ENCODE results near the gene RAB11FIP4. TPM values are rescaled to one million over a fixed set of nuclear protein-coding genes. Genes with fewer than 3 reads are reported as not detected.

Gene RAB11FIP4
- total and polyA plus RNA-seq, 2 of the 13 experiments (the other 11 are each of a cell fraction or from before 2014, with no cell fraction given), result 28.0 to 89.3 TPM

- peak; percentile 31 for ATAC-seq
- H3K27ac ChIP-seq (ENCODE audit: extremely low read length, insufficient read depth, low read length), result peak overlapping the region; percentile 88
- intact Hi-C loops (cut with micrococcal nuclease; ENCODE audit: unreplicated experiment), result no loop called here
- peak overlapping the region; percentile 76 for H3K9ac ChIP-seq (ENCODE audit: insufficient read depth, low read depth, low read length)
- no peaks in the 10 kb centered on the region for H4K20me1 ChIP-seq (ENCODE audit: insufficient read depth, low read length)
- peak overlapping the region; percentile 71 to 90 (median 90) for H3K4me3 ChIP-seq (replicated peaks in 1 of 3; ENCODE audit: insufficient read depth in 1 of 3, low read depth in 2 of 3, low read length in 3 of 3)
- FAIRE-seq, result no peak
- ChIA-PET CTCF (ENCODE audit: low intra/inter-chr PET ratio, low total read pairs) (no interaction called here), POLR2A (interaction anchor here (1.0 to 2.1 kb wide), 7 partner anchors 9 to 353 kb away, joined by 3 to 9 read pairs (median 4); partner anchors contain the start of gene UTP6)
- H3K9me3 ChIP-seq (ENCODE audit: low read length), result no peaks in the 10 kb centered on the region
- H2AFZ ChIP-seq (ENCODE audit: low read length), result no peak overlapping the region
- 0% methylated on average over 7 of the region's 18 CpGs for WGBS (ENCODE audit: low lambda C conversion rate)
- in situ Hi-C loops (cut with HindIII; ENCODE audit: extremely low pct_ligation_motif_present, low pct_unique_long_range_greater_than_20kb), result no loop called here
- no TSS peak for BruUV-seq (replicated peaks)
- H3K4me1 ChIP-seq (ENCODE audit: insufficient read depth, low read length), result peaks cover 33% of the 10 kb centered on the region
- DNase-seq (ENCODE audit: low spot score), result peak; percentile 31
- H3K79me2 ChIP-seq (ENCODE audit: insufficient read depth, low read length), result no peaks in the 10 kb centered on the region
- no peaks in the 10 kb centered on the region; a peak in 1 of 5 replicates for H3K27me3 ChIP-seq (ENCODE audit: control insufficient read depth in 1 of 2, insufficient read depth in 2 of 2, low read length in 2 of 2)
- H3K4me2 ChIP-seq (ENCODE audit: low read depth, low read length), result peak overlapping the region; percentile 84
- no peaks in the 10 kb centered on the region for H3K36me3 ChIP-seq (replicated peaks in 1 of 2; ENCODE audit: control insufficient read depth in 1 of 2, insufficient read depth in 2 of 2, low read length in 2 of 2)
- TF ChIP-seq NRL (CRISPR knock-in tag; IDR thresholded peaks at IDR 0.05; ENCODE audit: borderline replicate concordance) (no peak), FOXM1 (CRISPR knock-in tag; IDR thresholded peaks at IDR 0.05) (no peak), RFXAP (CRISPR knock-in tag; IDR thresholded peaks at IDR 0.05; ENCODE audit: borderline replicate concordance) (0 out of 2 replicates have a peak, but pooled peaks have one; percentile 17), AGO2 (optimal IDR thresholded peaks at IDR 0.05; ENCODE audit: low read depth, low read length) (peak; percentile 3), ZNF142 (CRISPR knock-in tag; IDR thresholded peaks at IDR 0.05) (peak; percentile 48; the same call in 1 of the 2 replicates), CEBPB (IDR thresholded peaks at IDR 0.05; ENCODE audit: borderline replicate concordance, low read depth, low read length) (no peak), EP300 (IDR thresholded peaks at IDR 0.05; ENCODE audit: low read depth in 2 of 2, low read length in 2 of 2) (0 out of 4 replicates have a peak, but pooled peaks of 1 of the 2 experiments have one; percentile 0), EP300 (CRISPR knock-in tag; IDR thresholded peaks at IDR 0.05; ENCODE audit: borderline replicate concordance) (no peak), REL (CRISPR knock-in tag; conservative IDR thresholded peaks at IDR 0.05) (0 out of 2 replicates have a peak, but pooled peaks have one; percentile 44), ZNF263 (CRISPR knock-in tag; IDR thresholded peaks at IDR 0.05) (0 out of 2 replicates have a peak, but pooled peaks have one; percentile 18), DPF2 (CRISPR knock-in tag; IDR thresholded peaks at IDR 0.05; ENCODE audit: borderline replicate concordance, low read depth) (no peak), ZKSCAN8 (CRISPR knock-in tag; IDR thresholded peaks at IDR 0.05; ENCODE audit: borderline replicate concordance) (0 out of 2 replicates have a peak, but pooled peaks have one; percentile 4), ZMAT5 (CRISPR knock-in tag; IDR thresholded peaks at IDR 0.05; ENCODE audit: borderline replicate concordance, low read depth) (no peak), TFE3 (CRISPR knock-in tag; IDR thresholded peaks at IDR 0.05) (no peak), KLF12 (CRISPR knock-in tag; IDR thresholded peaks at IDR 0.05; ENCODE audit: borderline replicate concordance) (0 out of 2 replicates have a peak, but pooled peaks have one; percentile 3), ZNF12 (CRISPR knock-in tag; IDR thresholded peaks at IDR 0.05) (no peak), RCOR2 (CRISPR knock-in tag; IDR thresholded peaks at IDR 0.05) (peak; percentile 1; the same call in 1 of the 2 replicates), NFATC3 (CRISPR knock-in tag; IDR thresholded peaks at IDR 0.05) (no peak)
These were observed 157.6 kb downstream of the RAB11FIP4 start for GRCh38 chr17:31549121-31549524.

Data from HepG2 (cell line).